Lower lobe of right lung (tissue), 2 donors: ENCODE results near the gene GOLGB1. TPM values are rescaled to one million over a fixed set of nuclear protein-coding genes. Genes with fewer than 3 reads are reported as not detected.
"Not testable (repeated sequence)": the region's sequence is repeated elsewhere in the genome, so short reads cannot be mapped to it uniquely, and the experiment has no call there.

Experiments used
- ATAC-seq, 2 donors: fragments of 200-7000 bp; cut with Tn5 transposase; one replicate each; pipeline ENCODE4 v1.9.1; 2020 to 2022; ENCODE audit warnings: mild to moderate bottlenecking in 2 of 2, moderate library complexity in 2 of 2
- DNase-seq: peaks from one replicate; pipeline ENCODE4 v3.0.0-alpha.2; 2020
- H3K27ac ChIP-seq: fragments of 200-600 bp; one replicate; pipeline ENCODE4 v1.8.0; 2022
- H3K27me3 ChIP-seq: fragments of 200-600 bp; one replicate; pipeline ENCODE4 v1.8.0; 2022; ENCODE audit warnings: low read depth
- H3K36me3 ChIP-seq: fragments of 200-600 bp; one replicate; pipeline ENCODE4 v1.8.0; 2022; ENCODE audit warnings: mild to moderate bottlenecking
- H3K4me1 ChIP-seq: fragments of 200-600 bp; one replicate; pipeline ENCODE4 v1.8.0; 2022
- H3K4me3 ChIP-seq: fragments of 200-600 bp; one replicate; pipeline ENCODE4 v1.8.0; 2022; ENCODE audit warnings: mild to moderate bottlenecking
- H3K9me3 ChIP-seq: fragments of 200-600 bp; one replicate; pipeline ENCODE4 v1.8.0; 2022
- CTCF ChIP-seq: fragments of 200-600 bp; IDR thresholded peaks from one replicate; pipeline ENCODE4 v1.8.0; 2022; ENCODE audit warnings: antibody characterized with exemption, mild to moderate bottlenecking
- intact Hi-C: fragments of 100-400 bp; cut with DNase I; formaldehyde crosslinking; loops from one replicate; pipeline ENCODE4 v1.11.0; 2022
- total RNA-seq: library from RNA; stranded (reverse); fragmentation: NEBNext Ultra II Directional; extraction: Animal tissue kit (Norgen Biotek cat#: 25700); gene quantifications from one replicate; pipeline ENCODE4 v1.2.1, GENCODE V29; 2021
- donor health status: DM: no; HTN: yes; CAD: no; lungs with severe emphysema.

GOLGB1 gene
- total RNA-seq, 1 donor from 2014 or later: 55.4 TPM

- Histone ChIP-seq H3K36me3 (peaks cover 81% of the 10 kb centered on the region), H3K27ac (no peak overlapping the region), H3K9me3 (no peaks in the 10 kb centered on the region), H3K4me3 (no peak overlapping the region), H3K4me1 (no peaks in the 10 kb centered on the region), H3K27me3 (no peaks in the 10 kb centered on the region)
- DNase-seq (no peak), ATAC-seq (no peak)
- TF ChIP-seq CTCF: no peak
- intact Hi-C loops: no loop called here
Observed at GRCh38 chr3:121696186-121696585, 53.4 kb downstream of the GOLGB1 start.

GRCh38 chr3:121692010-121692699 is 57.4 kb downstream of the GOLGB1 start:
- Histone ChIP-seq H3K27me3 (no peaks in the 10 kb centered on the region), H3K9me3 (no peaks in the 10 kb centered on the region), H3K36me3 (peaks cover 65% of the 10 kb centered on the region), H3K4me1 (no peaks in the 10 kb centered on the region), H3K27ac (no peak overlapping the region), H3K4me3 (no peak overlapping the region)
- no peak for DNase-seq
- no peak for ATAC-seq
- TF ChIP-seq CTCF: no peak
- intact Hi-C loops: no loop called here

GRCh38 chr3:121690777-121691405 is 58.6 kb downstream of the GOLGB1 start:
- ATAC-seq: no peak
- Histone ChIP-seq H3K36me3 (peaks cover 65% of the 10 kb centered on the region), H3K27ac (no peak overlapping the region), H3K27me3 (no peaks in the 10 kb centered on the region), H3K4me1 (no peaks in the 10 kb centered on the region), H3K9me3 (no peaks in the 10 kb centered on the region), H3K4me3 (no peak overlapping the region)
- no peak for DNase-seq
- no peak for TF ChIP-seq CTCF
- intact Hi-C loops: no loop called here

GRCh38 chr3:121688747-121689146 is 60.8 kb downstream of the GOLGB1 start:
- Histone ChIP-seq H3K9me3 (peaks cover 12% of the 10 kb centered on the region), H3K36me3 (peaks cover 62% of the 10 kb centered on the region)
- H3K4me3 ChIP-seq, H3K27me3 ChIP-seq, ATAC-seq, DNase-seq, H3K27ac ChIP-seq, H3K4me1 ChIP-seq, intact Hi-C loops: not testable (repeated sequence)

GRCh38 chr3:121681792-121682191 is 67.7 kb downstream of the GOLGB1 start:
- no peak overlapping the region for H3K27ac ChIP-seq
- ATAC-seq (no peak), DNase-seq (no peak)
- H3K36me3 ChIP-seq: peaks cover 71% of the 10 kb centered on the region
- no peaks in the 10 kb centered on the region for H3K27me3 ChIP-seq
- H3K4me3 ChIP-seq: no peak overlapping the region
- TF ChIP-seq CTCF: no peak
- intact Hi-C loops: no loop called here
- H3K9me3 ChIP-seq: peaks cover 12% of the 10 kb centered on the region
- H3K4me1 ChIP-seq: no peaks in the 10 kb centered on the region

- H3K27ac ChIP-seq: no peak overlapping the region
- H3K36me3 ChIP-seq: peaks cover 95% of the 10 kb centered on the region
- ATAC-seq (no peak), DNase-seq (no peak)
- TF ChIP-seq CTCF: no peak
- no peak overlapping the region for H3K4me3 ChIP-seq
- H3K27me3 ChIP-seq: no peaks in the 10 kb centered on the region
- intact Hi-C loops: no loop called here
- H3K4me1 ChIP-seq: no peaks in the 10 kb centered on the region
- H3K9me3 ChIP-seq: no peaks in the 10 kb centered on the region
Observed at GRCh38 chr3:121677141-121677540, 72.4 kb downstream of the GOLGB1 start.
